Adrenal gland (tissue), 12 donors: Measurements from ENCODE around the gene MED25. TPM values are rescaled to one million over a fixed set of nuclear protein-coding genes. Genes with fewer than 3 reads are reported as not detected.
A peak's percentile ranks its signal among the peaks of the same experiment; 100 is the strongest.
"Not testable (repeated sequence)": the region's sequence is repeated elsewhere in the genome, so short reads cannot be mapped to it uniquely, and the experiment has no call there.

Source experiments
- DNase-seq, 7 donors: peaks; one replicate each; pipeline ENCODE4 v3.0.0-alpha.2; 2019 to 2020
- H3K27ac ChIP-seq, 5 donors: fragments of 200-600 bp; sonication (generic) in 4 of 5; 1 replicate in 3 of 5; 2 replicates in 2 of 5; pipeline versions ENCODE4 v1.5.1 to v1.8.0; 2016 to 2020; ENCODE audit warnings: mild to moderate bottlenecking in 1 of 5
- H3K27me3 ChIP-seq: fragments of 200-600 bp; 2 replicates; pipeline ENCODE4 v1.8.0; 2021
- H3K36me3 ChIP-seq, 2 donors: fragments of 200-600 bp; replicated peaks in 1 of 2; 1 replicate in 1 of 2; 2 replicates in 1 of 2; pipeline versions ENCODE4 v1.5.1 to v1.8.0; 2018 to 2022
- H3K4me1 ChIP-seq, 2 donors: fragments of 200-600 bp; replicated peaks in 1 of 2; 1 replicate in 1 of 2; 2 replicates in 1 of 2; pipeline versions ENCODE4 v1.5.1 to v1.8.0; 2018 to 2021
- H3K4me3 ChIP-seq, 4 donors: fragments of 200-600 bp; sonication (generic) in 3 of 4; one replicate each; pipeline ENCODE4 v1.5.1; 2016 to 2018
- H3K9me3 ChIP-seq, 3 donors: fragments of 200-600 bp; sonication (generic) in 1 of 3; replicated peaks in 1 of 3; 1 replicate in 2 of 3; 2 replicates in 1 of 3; pipeline versions ENCODE4 v1.5.1 to v1.8.0; 2016 to 2021
- POLR2A ChIP-seq, 2 donors: fragments of 450-650 bp; IDR thresholded peaks; one replicate each; pipeline ENCODE4 v1.6.1; 2017; ENCODE audit warnings: antibody characterized with exemption in 2 of 2, mild to moderate bottlenecking in 2 of 2, moderate library complexity in 1 of 2
- WGBS, 4 donors: extraction: QIAGEN DNeasy Blood & Tissue Kit in 2 of 4; methylation state at CpG; one replicate each; pipeline versions ENCODE4 v1.1.5 to v1.1.7; 2013 to 2017; 5-methylcytosine and 5-hydroxymethylcytosine counted together
- intact Hi-C, 2 donors: fragments of 100-400 bp; cut with DNase I; formaldehyde crosslinking; loops; one replicate each; pipeline versions ENCODE4 v1.14.1 to v1.15.0; 2022 to 2023
- polyA plus RNA-seq, 3 donors: library from polyadenylated mRNA; stranded (reverse); fragments of 200-250 nt in 2 of 3; fragments of 350-450 nt in 1 of 3; fragmentation: Illumina TruSeq in 1 of 3; extraction: RNeasy Lipid Tissue Mini Kit (QIAGEN cat#74804) in 1 of 3; gene quantifications; one replicate each; pipeline ENCODE4 v1.2.3, GENCODE V29; 2013 to 2014
- total RNA-seq, 9 donors: library from RNA; depleted of rRNA in 4 of 9; stranded (reverse); fragments of >200 nt in 4 of 9; fragments of 120-200 nt in 1 of 9; fragmentation: NEBNext Ultra II Directional in 1 of 9; extraction: Animal tissue kit (Norgen Biotek cat#: 25700) in 1 of 9; gene quantifications; one replicate each; pipeline versions ENCODE4 v1.1.0 to v1.2.4, GENCODE V29; 2013 to 2023
- TF ChIP-seq, protein P1 (sequence below), 6 experiments: fragments of 450-650 bp in 4 of 6; fragments of 200-600 bp in 2 of 6; sonication (generic) in 1 of 6; IDR thresholded peaks; 1 replicate in 5 of 6; 2 replicates in 1 of 6; pipeline versions ENCODE4 v1.5.1 to v1.8.0; 2016 to 2021; ENCODE audit warnings: antibody characterized with exemption in 6 of 6, mild to moderate bottlenecking in 2 of 6, moderate library complexity in 1 of 6
- donor health status: healthy with polysubstance abuse.
- donor health status: Bipolar disorder and iron deficiency.
- donor health status: DM: yes; HTN: yes; CAD: no.
- donor health status: DM: no; HTN: no; CAD: no.
- donor health status: DM: no; HTN: no; CAD: no.
- donor health status: DM: yes; HTN: yes; CAD: no.

Gene MED25
- total and polyA plus RNA-seq, 12 donors = 36.2 to 457 (median 107) TPM

GRCh38 chr19:49814010-49814409, 4.1 kb upstream of the MED25 start:
- intact Hi-C loops = no loop called here
- peak overlapping the region in 1 of 4 donors; percentile 80 for H3K4me3 ChIP-seq
- H3K9me3 ChIP-seq = no peaks in the 10 kb centered on the region
- no peaks in the 10 kb centered on the region for H3K27me3 ChIP-seq
- WGBS, 4 donors = 53 to 63% (median 60%) methylated on average over 1 of the region's 1 CpG
- H3K27ac ChIP-seq = peak overlapping the region in 3 of 5 donors; percentile 1 to 85 (median 85)
- no peak for DNase-seq
- no peaks in the 10 kb centered on the region for H3K36me3 ChIP-seq
- H3K4me1 ChIP-seq = peaks cover 17 to 30% of the 10 kb centered on the region in 2 donors
- TF ChIP-seq POLR2A (IDR thresholded peaks at IDR 0.05) = no peak
- TF ChIP-seq, protein P1, sequence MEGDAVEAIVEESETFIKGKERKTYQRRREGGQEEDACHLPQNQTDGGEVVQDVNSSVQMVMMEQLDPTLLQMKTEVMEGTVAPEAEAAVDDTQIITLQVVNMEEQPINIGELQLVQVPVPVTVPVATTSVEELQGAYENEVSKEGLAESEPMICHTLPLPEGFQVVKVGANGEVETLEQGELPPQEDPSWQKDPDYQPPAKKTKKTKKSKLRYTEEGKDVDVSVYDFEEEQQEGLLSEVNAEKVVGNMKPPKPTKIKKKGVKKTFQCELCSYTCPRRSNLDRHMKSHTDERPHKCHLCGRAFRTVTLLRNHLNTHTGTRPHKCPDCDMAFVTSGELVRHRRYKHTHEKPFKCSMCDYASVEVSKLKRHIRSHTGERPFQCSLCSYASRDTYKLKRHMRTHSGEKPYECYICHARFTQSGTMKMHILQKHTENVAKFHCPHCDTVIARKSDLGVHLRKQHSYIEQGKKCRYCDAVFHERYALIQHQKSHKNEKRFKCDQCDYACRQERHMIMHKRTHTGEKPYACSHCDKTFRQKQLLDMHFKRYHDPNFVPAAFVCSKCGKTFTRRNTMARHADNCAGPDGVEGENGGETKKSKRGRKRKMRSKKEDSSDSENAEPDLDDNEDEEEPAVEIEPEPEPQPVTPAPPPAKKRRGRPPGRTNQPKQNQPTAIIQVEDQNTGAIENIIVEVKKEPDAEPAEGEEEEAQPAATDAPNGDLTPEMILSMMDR (IDR thresholded peaks at IDR 0.05) = peak in 1 of 6 experiments; percentile 1

GRCh38 chr19:49816590-49816989, 1.5 kb upstream of the MED25 start:
- H3K4me3 ChIP-seq = no peak overlapping the region
- no peaks in the 10 kb centered on the region for H3K36me3 ChIP-seq
- H3K4me1 ChIP-seq = peaks cover 31 to 44% of the 10 kb centered on the region in 2 donors
- intact Hi-C loops = no loop called here
- no peaks in the 10 kb centered on the region for H3K27me3 ChIP-seq
- TF ChIP-seq POLR2A (IDR thresholded peaks at IDR 0.05) = no peak
- TF ChIP-seq, protein P1 (IDR thresholded peaks at IDR 0.05) = no peak
- H3K9me3 ChIP-seq = no peaks in the 10 kb centered on the region
- 80 to 88% (median 82%) methylated on average over 14 of the region's 14 CpGs for WGBS, 4 donors
- H3K27ac ChIP-seq = peak overlapping the region in 4 of 5 donors; percentile 88 to 97 (median 94)
- DNase-seq = no peak

DNA sequence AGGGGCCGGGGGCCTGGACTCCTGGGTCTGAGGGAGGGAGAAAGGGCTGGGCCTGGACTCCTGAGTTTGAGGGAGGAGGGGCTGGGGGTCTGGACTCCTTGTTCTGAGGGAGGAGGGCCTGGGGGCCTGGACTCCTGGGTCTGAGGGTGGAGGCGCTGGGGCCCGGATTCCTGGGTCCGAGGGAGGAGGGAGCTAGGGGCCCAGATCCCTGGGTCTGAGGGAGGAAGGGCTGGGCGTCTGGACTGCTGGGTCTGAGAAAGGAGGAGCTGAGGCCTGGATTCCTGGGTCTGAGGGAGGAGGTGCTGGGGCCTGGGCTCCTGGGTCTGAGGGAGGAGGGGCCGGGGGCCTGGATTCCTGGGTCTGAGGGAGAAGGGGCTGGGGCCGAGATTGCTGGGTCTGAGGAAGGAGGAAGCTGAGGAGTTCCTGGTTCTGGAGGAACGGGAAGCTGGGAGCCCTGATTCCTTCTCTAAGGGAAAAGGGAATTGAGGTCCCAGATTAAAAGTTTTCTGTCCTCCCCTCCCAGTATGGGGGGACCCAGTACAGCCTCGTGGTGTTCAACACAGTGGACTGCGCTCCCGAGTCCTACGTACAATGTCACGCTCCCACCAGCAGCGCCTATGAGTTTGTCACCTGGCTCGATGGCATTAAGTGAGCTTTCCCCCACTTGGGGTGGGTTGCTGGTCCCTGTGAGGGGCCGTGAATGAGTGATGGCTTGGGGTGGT, 721 bp downstream of the MED25 start:
- Histone ChIP-seq H3K9me3 (no peaks in the 10 kb centered on the region), H3K27ac (peak overlapping the region; percentile 88 to 100 (median 96)), H3K36me3 (peaks cover 0 to 12% of the 10 kb centered on the region in 2 donors), H3K27me3 (no peaks in the 10 kb centered on the region), H3K4me1 (peaks cover 29 to 34% of the 10 kb centered on the region in 2 donors), H3K4me3 (peak overlapping the region; percentile 63 to 97 (median 87))
- peak in 1 of 2 donors; percentile 15 for TF ChIP-seq POLR2A (IDR thresholded peaks at IDR 0.05)
- TF ChIP-seq, protein P1 (IDR thresholded peaks at IDR 0.05) = no peak
- intact Hi-C loops = no loop called here
- WGBS, 4 donors = 15 to 27% (median 16%) methylated on average over 9 to 16 of the region's 16 CpGs
- peak in 2 of 7 donors; percentile 46 to 55 for DNase-seq

GRCh38 chr19:49819452-49820115, 1.5 kb downstream of the MED25 start:
- H3K27me3 ChIP-seq, H3K9me3 ChIP-seq, intact Hi-C loops: not testable (repeated sequence)
- H3K36me3 ChIP-seq = peaks cover 0 to 18% of the 10 kb centered on the region in 2 donors
- DNase-seq = peak in 3 of 7 donors; percentile 58 to 62 (median 59)
- peak overlapping the region; percentile 88 to 100 (median 96) for H3K27ac ChIP-seq
- H3K4me1 ChIP-seq = peaks cover 28 to 29% of the 10 kb centered on the region in 2 donors
- peak overlapping the region in 2 of 4 donors; percentile 63 to 77 for H3K4me3 ChIP-seq
- WGBS, 4 donors = 40 to 49% (median 47%) methylated on average over 7 of the region's 7 CpGs
